Effector memory CD4-positive, alpha-beta T cell (primary cell): Measurements from ENCODE around the gene ZNRF4.

Source experiments
- DNase-seq, 3 donors: peaks; one replicate each; pipeline ENCODE4 v3.0.0-alpha.2; 2020
- H3K27ac ChIP-seq: 2 replicates; pipeline ENCODE4 v1.7.0; 2013; ENCODE audit warnings: mild to moderate bottlenecking, low read length, moderate library complexity; ENCODE audit not compliant: insufficient read depth, poor library complexity, severe bottlenecking
- H3K27me3 ChIP-seq: replicated peaks from 2 replicates; pipeline ENCODE4 v1.7.0; 2013; ENCODE audit warnings: mild to moderate bottlenecking, low read length; ENCODE audit not compliant: insufficient read depth, control insufficient read depth, poor library complexity, severe bottlenecking
- H3K36me3 ChIP-seq: 2 replicates; pipeline ENCODE4 v1.7.0; 2013; ENCODE audit warnings: mild to moderate bottlenecking, low read length, moderate library complexity; ENCODE audit not compliant: control insufficient read depth, insufficient read depth
- H3K4me1 ChIP-seq: 2 replicates; pipeline ENCODE4 v1.7.0; 2013; ENCODE audit warnings: low read length, mild to moderate bottlenecking; ENCODE audit not compliant: control insufficient read depth, insufficient read depth, poor library complexity, severe bottlenecking
- H3K4me3 ChIP-seq: 2 replicates; pipeline ENCODE4 v1.7.0; 2013; ENCODE audit warnings: low read length, low read depth, mild to moderate bottlenecking; ENCODE audit not compliant: insufficient read depth, poor library complexity, severe bottlenecking
- H3K9me3 ChIP-seq: 2 replicates; pipeline ENCODE4 v1.7.0; 2013; ENCODE audit warnings: mild to moderate bottlenecking, low read length, moderate library complexity; ENCODE audit not compliant: control insufficient read depth

Gene ZNRF4

DNA sequence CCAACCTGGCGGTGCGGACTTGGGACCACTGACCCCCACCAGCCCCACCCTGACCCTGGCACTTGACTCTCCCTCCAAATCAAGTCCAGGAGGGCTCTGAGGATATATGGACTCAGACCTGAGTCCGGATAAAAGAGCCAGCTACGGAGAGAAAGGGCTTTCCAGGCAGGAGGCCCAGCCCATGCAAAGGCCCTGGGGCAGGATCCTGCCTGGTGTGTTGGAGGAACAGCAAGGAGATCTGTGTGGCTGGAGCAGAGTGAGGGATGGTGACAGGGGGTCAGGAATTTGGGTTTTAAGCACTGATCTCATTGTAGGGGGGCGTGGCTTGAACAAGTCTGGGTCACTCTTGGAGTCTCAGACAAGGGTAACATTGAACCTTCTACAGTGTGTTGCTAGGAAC lies 474 bp upstream of the ZNRF4 start:
- H3K36me3 ChIP-seq = no peaks in the 10 kb centered on the region
- H3K27ac ChIP-seq = no peak overlapping the region
- H3K4me1 ChIP-seq = no peaks in the 10 kb centered on the region
- DNase-seq = no peak
- H3K9me3 ChIP-seq = no peaks in the 10 kb centered on the region
- H3K27me3 ChIP-seq = no peaks in the 10 kb centered on the region
- no peak overlapping the region for H3K4me3 ChIP-seq

DNA sequence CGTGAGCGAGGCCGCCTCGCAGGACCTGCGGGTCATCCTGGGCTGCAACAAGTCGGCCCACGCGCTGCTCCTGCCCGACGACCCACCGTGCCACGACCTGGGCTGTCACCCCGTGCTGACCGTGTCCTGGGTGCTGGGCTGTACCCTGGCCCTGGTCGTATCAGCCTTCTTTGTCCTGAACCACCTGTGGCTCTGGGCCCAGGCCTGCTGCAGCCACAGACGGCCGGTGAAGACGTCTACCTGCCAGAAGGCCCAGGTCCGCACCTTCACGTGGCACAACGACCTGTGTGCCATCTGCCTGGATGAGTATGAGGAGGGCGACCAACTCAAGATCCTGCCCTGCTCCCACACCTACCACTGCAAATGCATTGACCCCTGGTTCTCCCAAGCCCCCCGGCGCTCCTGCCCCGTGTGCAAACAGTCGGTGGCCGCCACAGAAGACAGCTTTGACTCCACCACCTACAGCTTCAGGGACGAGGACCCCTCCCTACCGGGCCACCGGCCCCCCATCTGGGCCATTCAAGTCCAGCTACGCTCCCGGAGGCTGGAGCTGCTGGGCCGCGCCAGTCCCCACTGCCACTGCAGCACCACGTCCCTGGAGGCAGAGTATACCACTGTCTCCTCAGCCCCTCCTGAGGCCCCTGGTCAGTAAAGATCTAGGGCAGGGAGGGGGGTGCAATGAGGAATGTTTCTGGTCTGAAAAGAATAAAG lies 1.1 kb downstream of the ZNRF4 start:
- no peaks in the 10 kb centered on the region for H3K4me1 ChIP-seq
- H3K4me3 ChIP-seq = no peak overlapping the region
- H3K27me3 ChIP-seq = no peaks in the 10 kb centered on the region
- no peak overlapping the region for H3K27ac ChIP-seq
- no peaks in the 10 kb centered on the region for H3K36me3 ChIP-seq
- no peaks in the 10 kb centered on the region for H3K9me3 ChIP-seq
- DNase-seq = no peak

DNA sequence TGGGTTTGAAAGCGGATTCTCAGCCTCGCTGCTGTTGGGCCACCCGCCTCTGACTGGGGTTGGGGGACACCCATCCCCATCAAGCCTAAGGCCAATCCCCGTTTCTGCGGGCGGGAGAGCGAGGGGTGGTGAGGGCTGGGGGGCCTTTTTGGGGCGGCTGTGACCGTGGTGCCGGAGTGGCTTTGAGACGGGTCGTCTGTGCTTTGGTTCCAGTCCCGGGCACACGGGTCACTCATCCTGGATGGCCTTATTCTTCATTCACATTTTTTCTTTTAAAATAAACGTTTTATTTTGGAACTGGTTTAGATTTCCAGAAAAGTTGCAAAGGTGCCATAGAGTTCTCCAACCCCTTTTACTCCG lies 1.6 kb downstream of the ZNRF4 start:
- Histone ChIP-seq H3K36me3 (no peaks in the 10 kb centered on the region), H3K27me3 (no peaks in the 10 kb centered on the region), H3K4me1 (no peaks in the 10 kb centered on the region), H3K27ac (no peak overlapping the region), H3K4me3 (no peak overlapping the region), H3K9me3 (no peaks in the 10 kb centered on the region)
- DNase-seq = no peak

DNA sequence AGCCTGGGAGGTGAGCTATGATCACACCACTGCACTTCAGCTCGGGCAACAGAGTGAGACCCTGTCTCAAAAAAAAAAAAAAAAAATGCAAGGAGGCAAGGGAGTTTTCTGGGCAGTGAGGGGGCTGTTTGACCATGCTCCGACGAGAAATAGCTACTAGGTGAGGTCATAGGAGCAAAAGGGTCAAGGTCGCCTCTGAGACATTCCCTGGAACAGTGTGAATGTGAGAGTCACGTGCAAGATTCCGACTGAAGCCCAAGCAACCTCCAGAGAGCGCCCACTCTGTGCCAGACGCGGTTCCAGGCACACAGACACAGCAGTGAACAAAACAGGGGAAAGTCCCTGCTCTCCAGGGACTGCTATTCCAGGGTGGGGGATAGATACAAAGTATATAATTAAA lies 2.5 kb downstream of the ZNRF4 start:
- DNase-seq = no peak
- Histone ChIP-seq H3K4me3 (no peak overlapping the region), H3K27me3 (no peaks in the 10 kb centered on the region), H3K9me3 (no peaks in the 10 kb centered on the region), H3K27ac (no peak overlapping the region), H3K4me1 (no peaks in the 10 kb centered on the region), H3K36me3 (no peaks in the 10 kb centered on the region)

GRCh38 chr19:5458420-5458819 lies 3.2 kb downstream of the ZNRF4 start:
- no peaks in the 10 kb centered on the region for H3K27me3 ChIP-seq
- H3K9me3 ChIP-seq = no peaks in the 10 kb centered on the region
- no peaks in the 10 kb centered on the region for H3K4me1 ChIP-seq
- H3K36me3 ChIP-seq = no peaks in the 10 kb centered on the region
- H3K27ac ChIP-seq = no peak overlapping the region
- DNase-seq = no peak
- no peak overlapping the region for H3K4me3 ChIP-seq

DNA sequence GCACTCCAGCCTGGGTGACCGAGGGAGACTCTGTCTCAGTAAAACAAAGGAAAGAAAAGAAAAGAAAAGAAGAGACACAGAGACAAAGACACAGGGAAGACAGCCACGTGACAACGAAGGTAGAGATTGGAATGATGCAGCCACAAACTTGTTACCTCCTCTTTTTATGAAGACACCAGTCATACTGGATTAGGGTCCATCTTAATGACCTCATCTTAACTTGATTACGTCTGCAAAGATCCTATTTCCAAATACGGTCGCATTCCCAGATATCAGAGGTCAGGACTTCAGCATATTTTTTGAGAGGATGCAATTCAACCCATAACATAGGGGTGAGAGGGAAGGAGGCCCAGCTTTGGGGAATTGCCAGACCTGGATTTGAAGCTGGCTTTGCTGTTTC lies 4.1 kb downstream of the ZNRF4 start:
- Histone ChIP-seq H3K4me3 (no peak overlapping the region), H3K36me3 (no peaks in the 10 kb centered on the region), H3K27me3 (no peaks in the 10 kb centered on the region), H3K9me3 (no peaks in the 10 kb centered on the region), H3K4me1 (no peaks in the 10 kb centered on the region), H3K27ac (no peak overlapping the region)
- DNase-seq = no peak

DNA sequence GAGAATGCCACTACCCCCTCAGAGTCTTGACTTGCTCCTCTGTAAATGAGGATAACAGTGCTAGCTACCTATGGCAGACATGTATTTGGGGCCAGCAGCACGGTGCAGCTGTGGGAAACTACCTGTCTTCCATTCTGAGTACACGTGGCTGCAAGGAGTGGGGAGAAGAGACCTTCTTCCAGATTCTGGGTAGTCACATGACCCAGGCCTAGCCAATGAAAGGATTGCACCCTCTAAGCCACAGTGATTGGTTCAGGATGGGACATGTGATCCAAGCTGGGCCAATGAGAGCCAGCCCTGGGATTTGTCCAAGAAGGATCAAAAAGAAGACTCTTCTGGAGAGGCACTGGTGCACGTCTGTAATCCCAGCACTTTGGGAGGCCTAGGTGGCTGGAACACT lies 5.5 kb downstream of the ZNRF4 start:
- Histone ChIP-seq H3K4me1 (no peaks in the 10 kb centered on the region), H3K27me3 (no peaks in the 10 kb centered on the region), H3K4me3 (no peak overlapping the region), H3K36me3 (no peaks in the 10 kb centered on the region), H3K27ac (no peak overlapping the region), H3K9me3 (no peaks in the 10 kb centered on the region)
- no peak for DNase-seq

- Histone ChIP-seq H3K4me3 (no peak overlapping the region), H3K27me3 (no peaks in the 10 kb centered on the region), H3K27ac (no peak overlapping the region), H3K4me1 (no peaks in the 10 kb centered on the region), H3K9me3 (no peaks in the 10 kb centered on the region), H3K36me3 (no peaks in the 10 kb centered on the region)
- no peak for DNase-seq
These were observed 8.7 kb downstream of the ZNRF4 start for GRCh38 chr19:5463959-5464358.

DNA sequence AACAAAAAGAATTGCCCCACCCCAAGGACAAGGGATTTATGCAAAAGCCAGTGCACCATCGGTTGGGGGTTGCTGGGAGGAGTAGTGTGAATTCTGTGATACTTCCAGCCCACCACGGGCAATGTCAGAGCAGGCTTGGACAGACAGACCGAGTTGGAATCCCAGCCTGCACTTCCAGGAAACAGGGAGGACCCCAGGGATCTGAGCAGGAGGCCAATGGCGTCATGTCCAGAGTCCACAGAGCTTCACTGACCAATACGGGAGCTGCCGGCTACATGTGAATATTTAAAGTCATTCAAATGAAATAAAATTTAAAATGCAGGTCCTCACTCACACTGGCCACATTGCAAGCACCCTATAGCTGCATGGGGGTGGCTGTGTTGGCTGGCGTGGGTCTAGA lies 10.9 kb downstream of the ZNRF4 start:
- no peaks in the 10 kb centered on the region for H3K4me1 ChIP-seq
- H3K27ac ChIP-seq = no peak overlapping the region
- H3K9me3 ChIP-seq = no peaks in the 10 kb centered on the region
- no peaks in the 10 kb centered on the region for H3K36me3 ChIP-seq
- H3K27me3 ChIP-seq = no peaks in the 10 kb centered on the region
- DNase-seq = no peak
- no peak overlapping the region for H3K4me3 ChIP-seq

- Histone ChIP-seq H3K4me3 (no peak overlapping the region), H3K27ac (no peak overlapping the region), H3K27me3 (no peaks in the 10 kb centered on the region), H3K9me3 (no peaks in the 10 kb centered on the region), H3K4me1 (no peaks in the 10 kb centered on the region), H3K36me3 (no peaks in the 10 kb centered on the region)
- DNase-seq = no peak
These were observed 11.6 kb downstream of the ZNRF4 start for GRCh38 chr19:5466814-5467291.
